ENCODE data around the gene CTSC. TPM values are rescaled to one million over a fixed set of nuclear protein-coding genes. Genes with fewer than 3 reads are reported as not detected.

CTSC gene
- total RNA-seq, 1 experiment from 2014 or later = 119 TPM

Other genes with a start within 250 kb of the CTSC start
- 12.7 and 14.2 TPM in 2 replicates for gene RAB38, start 162.3 kb downstream of the CTSC start, total RNA-seq (2021)

Data from PC-9 (cell line).